HEK293 (cell line): ENCODE measurements around the gene DPP6.

Experiments used
- CTCF ChIA-PET: fragments of 350-600 bp; formaldehyde crosslinking; extraction: SDS; loops from one replicate; lab custom pipeline; 2021; ENCODE audit warnings: antibody characterized with exemption; lab: Yijun Ruan, JAX
- POLR2A ChIA-PET: fragments of 300-600 bp; formaldehyde crosslinking; extraction: SDS; loops from one replicate; lab custom pipeline; 2020; ENCODE audit warnings: antibody characterized with exemption, inconsistent platforms; lab: Yijun Ruan, JAX
- H3K27ac ChIP-seq: fragments of 200-500 bp; sonication (Bioruptor generic); 2 replicates; pipeline ENCODE4 v1.5.1; 2014; ENCODE audit warnings: low read depth, low read length, control low read depth, inconsistent platforms; ENCODE audit errors: extremely low read depth
- H3K36me3 ChIP-seq, 2 experiments: fragments of 200-500 bp in 1 of 2; sonication (Bioruptor generic) in 1 of 2; 1 replicate in 1 of 2; 2 replicates in 1 of 2; pipeline ENCODE4 v1.5.1; 2014 to 2017; ENCODE audit warnings: inconsistent platforms in 2 of 2, low read length in 2 of 2; ENCODE audit not compliant: control insufficient read depth in 2 of 2, insufficient read depth in 1 of 2
- H3K4me1 ChIP-seq: fragments of 200-500 bp; sonication (Bioruptor generic); 2 replicates; pipeline ENCODE4 v1.5.1; 2014; ENCODE audit warnings: mild to moderate bottlenecking, low read length, inconsistent platforms; ENCODE audit not compliant: control insufficient read depth, insufficient read depth
- H3K4me3 ChIP-seq: 2 replicates; pipeline ENCODE4 v1.5.1; 2011; ENCODE audit warnings: low read depth, mild to moderate bottlenecking, control low read depth, low read length, moderate library complexity
- H3K9me3 ChIP-seq: fragments of 200-500 bp; sonication (Bioruptor generic); 2 replicates; pipeline ENCODE4 v1.5.1; 2014; ENCODE audit warnings: low read depth, low read length, inconsistent platforms; ENCODE audit not compliant: control insufficient read depth, insufficient read depth
- KLF10 ChIP-seq: fragments of 450-650 bp; IDR thresholded peaks from 2 replicates; pipeline ENCODE4 v1.5.1; 2018; ENCODE audit warnings: missing biosample characterization, mild to moderate bottlenecking, missing genetic modification characterization
- KLF8 ChIP-seq: fragments of 450-650 bp; formaldehyde crosslinking; IDR thresholded peaks from 2 replicates; pipeline ENCODE4 v1.5.1; 2016; ENCODE audit warnings: missing biosample characterization, missing genetic modification characterization
- PRDM1 ChIP-seq: fragments of 450-650 bp; formaldehyde crosslinking; IDR thresholded peaks from 2 replicates; pipeline ENCODE4; 2016; ENCODE audit warnings: missing biosample characterization, missing genetic modification characterization
- PRDM6 ChIP-seq: fragments of 450-650 bp; formaldehyde crosslinking; IDR thresholded peaks from 2 replicates; pipeline ENCODE4 v1.5.1; 2017; ENCODE audit warnings: missing biosample characterization, missing genetic modification characterization
- SETDB1 ChIP-seq: IDR thresholded peaks from one replicate; pipeline ENCODE4 v1.6.1; 2017; ENCODE audit warnings: mild to moderate bottlenecking, low read length, moderate library complexity, mixed read lengths; ENCODE audit not compliant: insufficient read length
- ZBTB11 ChIP-seq: fragments of 450-650 bp; formaldehyde crosslinking; conservative IDR thresholded peaks from 2 replicates; pipeline ENCODE4 v1.5.1; 2016; ENCODE audit warnings: low read depth, missing biosample characterization, missing genetic modification characterization
- ZBTB44 ChIP-seq: fragments of 450-650 bp; IDR thresholded peaks from 2 replicates; pipeline ENCODE4 v1.5.1; 2018; ENCODE audit warnings: missing biosample characterization, mild to moderate bottlenecking, missing genetic modification characterization
- ZNF112 ChIP-seq: fragments of 450-650 bp; formaldehyde crosslinking; IDR thresholded peaks from 2 replicates; pipeline ENCODE4 v1.5.0; 2017; ENCODE audit warnings: missing biosample characterization, missing genetic modification characterization
- ZNF114 ChIP-seq: fragments of 450-650 bp; formaldehyde crosslinking; IDR thresholded peaks from 2 replicates; pipeline ENCODE4 v1.5.0; 2017; ENCODE audit warnings: missing biosample characterization, missing genetic modification characterization
- ZNF121 ChIP-seq: fragments of 450-650 bp; formaldehyde crosslinking; IDR thresholded peaks from 2 replicates; pipeline ENCODE4 v1.5.1; 2016; ENCODE audit warnings: missing biosample characterization, missing genetic modification characterization
- ZNF133 ChIP-seq: fragments of 450-650 bp; formaldehyde crosslinking; IDR thresholded peaks from 2 replicates; pipeline ENCODE4 v1.5.1; 2016; ENCODE audit warnings: missing biosample characterization, missing genetic modification characterization
- ZNF324 ChIP-seq: fragments of 450-650 bp; formaldehyde crosslinking; IDR thresholded peaks from 2 replicates; pipeline ENCODE4 v1.5.1; 2016; ENCODE audit warnings: missing biosample characterization, missing genetic modification characterization
- ZNF391 ChIP-seq: fragments of 450-650 bp; formaldehyde crosslinking; IDR thresholded peaks from 2 replicates; pipeline ENCODE4 v1.5.1; 2016; ENCODE audit warnings: low read depth, missing biosample characterization, missing genetic modification characterization, borderline replicate concordance
- ZNF394 ChIP-seq: fragments of 450-650 bp; formaldehyde crosslinking; IDR thresholded peaks from 2 replicates; pipeline ENCODE4 v1.5.1; 2016; ENCODE audit warnings: missing biosample characterization, missing genetic modification characterization, mild to moderate bottlenecking, moderate library complexity, borderline replicate concordance
- ZNF473 ChIP-seq: fragments of 450-650 bp; formaldehyde crosslinking; IDR thresholded peaks from 2 replicates; pipeline ENCODE4 v1.5.1; 2017; ENCODE audit warnings: missing biosample characterization, missing genetic modification characterization
- ZNF530 ChIP-seq: fragments of 450-650 bp; formaldehyde crosslinking; IDR thresholded peaks from 2 replicates; pipeline ENCODE4 v1.5.1; 2016; ENCODE audit warnings: low read depth, missing biosample characterization, missing genetic modification characterization
- ZNF654 ChIP-seq: fragments of 450-650 bp; formaldehyde crosslinking; IDR thresholded peaks from 2 replicates; pipeline ENCODE4 v1.5.1; 2016; ENCODE audit warnings: low read depth, missing biosample characterization, missing genetic modification characterization
- ZNF707 ChIP-seq: fragments of 450-650 bp; formaldehyde crosslinking; IDR thresholded peaks from 2 replicates; pipeline ENCODE4 v1.5.1; 2016; ENCODE audit warnings: missing biosample characterization, missing genetic modification characterization
- TF ChIP-seq, protein P1 (sequence below): fragments of 450-650 bp; formaldehyde crosslinking; IDR thresholded peaks from 2 replicates; pipeline ENCODE4 v1.5.1; 2017; ENCODE audit warnings: missing biosample characterization, missing genetic modification characterization
- TF ChIP-seq, protein P2 (sequence below): fragments of 450-650 bp; formaldehyde crosslinking; IDR thresholded peaks from 2 replicates; pipeline ENCODE4 v1.5.1; 2016; ENCODE audit warnings: missing biosample characterization, missing genetic modification characterization, low read depth

Gene DPP6

GRCh38 chr7:154232700-154233099 is 180.5 kb downstream of the DPP6 start:
- CTCF ChIA-PET: no interaction called here
- H3K9me3 ChIP-seq: no peaks in the 10 kb centered on the region
- H3K36me3 ChIP-seq: no peaks in the 10 kb centered on the region
- TF ChIP-seq ZNF394 (tag by site-specific recombination): no peak
- POLR2A ChIA-PET: no interaction called here
- no peak overlapping the region for H3K4me3 ChIP-seq
- no peak overlapping the region for H3K27ac ChIP-seq
- H3K4me1 ChIP-seq: no peaks in the 10 kb centered on the region

DNA sequence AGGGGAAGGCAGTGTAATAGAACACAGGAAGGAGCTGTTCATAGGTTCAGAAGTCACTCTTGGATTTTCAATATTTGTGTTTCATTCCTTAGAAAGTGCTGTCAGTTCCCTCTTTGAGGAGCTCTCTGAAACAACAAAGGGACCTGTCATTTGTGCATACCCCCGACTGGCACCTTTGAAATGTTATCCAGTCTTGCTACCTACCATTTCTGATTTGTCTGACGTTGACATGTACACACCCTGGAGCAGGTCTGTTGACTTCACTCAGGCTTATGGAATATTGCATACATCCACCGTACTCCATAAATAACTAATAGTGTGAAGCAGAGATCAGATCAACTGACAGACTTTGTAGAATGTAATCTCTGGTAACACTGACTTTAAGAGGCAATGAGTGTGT is 189.8 kb downstream of the DPP6 start:
- Histone ChIP-seq H3K4me1 (no peaks in the 10 kb centered on the region), H3K4me3 (no peak overlapping the region), H3K9me3 (no peaks in the 10 kb centered on the region), H3K27ac (no peak overlapping the region), H3K36me3 (no peaks in the 10 kb centered on the region)
- CTCF ChIA-PET: interaction anchor here (0.9 kb wide), 1 partner anchor 262 kb away, joined by 3 read pairs; no protein-coding TSS in a partner anchor
- POLR2A ChIA-PET: no interaction called here
- TF ChIP-seq ZNF391 (tag by site-specific recombination) (no peak), ZNF133 (no peak), ZNF654 (tag by site-specific recombination) (no peak), KLF10 (tag by site-specific recombination) (no peak), ZNF707 (tag by site-specific recombination) (no peak), ZNF324 (no peak), ZNF121 (tag by site-specific recombination) (no peak), SETDB1 (no peak), ZNF530 (tag by site-specific recombination) (no peak), ZBTB11 (tag by site-specific recombination) (no peak), KLF8 (tag by site-specific recombination) (no peak), ZBTB44 (tag by site-specific recombination) (no peak)
- TF ChIP-seq, protein P1, sequence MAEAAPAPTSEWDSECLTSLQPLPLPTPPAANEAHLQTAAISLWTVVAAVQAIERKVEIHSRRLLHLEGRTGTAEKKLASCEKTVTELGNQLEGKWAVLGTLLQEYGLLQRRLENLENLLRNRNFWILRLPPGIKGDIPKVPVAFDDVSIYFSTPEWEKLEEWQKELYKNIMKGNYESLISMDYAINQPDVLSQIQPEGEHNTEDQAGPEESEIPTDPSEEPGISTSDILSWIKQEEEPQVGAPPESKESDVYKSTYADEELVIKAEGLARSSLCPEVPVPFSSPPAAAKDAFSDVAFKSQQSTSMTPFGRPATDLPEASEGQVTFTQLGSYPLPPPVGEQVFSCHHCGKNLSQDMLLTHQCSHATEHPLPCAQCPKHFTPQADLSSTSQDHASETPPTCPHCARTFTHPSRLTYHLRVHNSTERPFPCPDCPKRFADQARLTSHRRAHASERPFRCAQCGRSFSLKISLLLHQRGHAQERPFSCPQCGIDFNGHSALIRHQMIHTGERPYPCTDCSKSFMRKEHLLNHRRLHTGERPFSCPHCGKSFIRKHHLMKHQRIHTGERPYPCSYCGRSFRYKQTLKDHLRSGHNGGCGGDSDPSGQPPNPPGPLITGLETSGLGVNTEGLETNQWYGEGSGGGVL (tag by site-specific recombination): no peak

DNA sequence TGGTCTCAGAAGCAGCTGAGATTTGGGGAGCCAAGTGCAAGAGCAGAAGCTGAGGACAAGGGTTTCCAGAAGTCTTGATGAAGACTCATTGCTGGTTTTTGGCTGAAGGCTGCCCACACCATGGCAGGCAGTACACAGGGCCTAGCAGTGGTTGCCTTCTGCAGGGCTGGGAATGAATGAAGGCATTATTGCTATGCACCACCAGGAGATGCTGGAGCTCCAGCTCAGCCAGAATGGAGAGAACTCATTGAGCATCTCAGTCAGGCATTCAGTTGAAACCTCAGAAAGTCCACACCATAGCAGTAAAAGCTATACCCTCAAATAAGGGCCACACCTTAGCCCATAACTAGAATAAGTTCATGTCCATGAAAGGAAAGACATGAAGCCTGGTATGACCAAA is 190.5 kb downstream of the DPP6 start:
- no peak overlapping the region for H3K4me3 ChIP-seq
- no peaks in the 10 kb centered on the region for H3K9me3 ChIP-seq
- POLR2A ChIA-PET: no interaction called here
- no peak for TF ChIP-seq ZNF112
- TF ChIP-seq, protein P2, sequence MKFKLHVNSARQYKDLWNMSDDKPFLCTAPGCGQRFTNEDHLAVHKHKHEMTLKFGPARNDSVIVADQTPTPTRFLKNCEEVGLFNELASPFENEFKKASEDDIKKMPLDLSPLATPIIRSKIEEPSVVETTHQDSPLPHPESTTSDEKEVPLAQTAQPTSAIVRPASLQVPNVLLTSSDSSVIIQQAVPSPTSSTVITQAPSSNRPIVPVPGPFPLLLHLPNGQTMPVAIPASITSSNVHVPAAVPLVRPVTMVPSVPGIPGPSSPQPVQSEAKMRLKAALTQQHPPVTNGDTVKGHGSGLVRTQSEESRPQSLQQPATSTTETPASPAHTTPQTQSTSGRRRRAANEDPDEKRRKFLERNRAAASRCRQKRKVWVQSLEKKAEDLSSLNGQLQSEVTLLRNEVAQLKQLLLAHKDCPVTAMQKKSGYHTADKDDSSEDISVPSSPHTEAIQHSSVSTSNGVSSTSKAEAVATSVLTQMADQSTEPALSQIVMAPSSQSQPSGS (tag by site-specific recombination): no peak
- no peak for TF ChIP-seq ZNF473 (tag by site-specific recombination)
- TF ChIP-seq PRDM6 (tag by site-specific recombination): no peak
- TF ChIP-seq ZNF530 (tag by site-specific recombination): no peak
- no peak for TF ChIP-seq PRDM1 (tag by site-specific recombination)
- no peak for TF ChIP-seq ZNF114
- TF ChIP-seq, all 188 proteins: peak for 0
- Histone ChIP-seq H3K36me3 (no peaks in the 10 kb centered on the region), H3K4me1 (no peaks in the 10 kb centered on the region), H3K27ac (no peak overlapping the region)
- CTCF ChIA-PET: interaction anchor here (0.9 kb wide), 1 partner anchor 261 kb away, joined by 3 read pairs; no protein-coding TSS in a partner anchor
